Measurements from ENCODE around the gene ELFN1.

Gene ELFN1

DNA sequence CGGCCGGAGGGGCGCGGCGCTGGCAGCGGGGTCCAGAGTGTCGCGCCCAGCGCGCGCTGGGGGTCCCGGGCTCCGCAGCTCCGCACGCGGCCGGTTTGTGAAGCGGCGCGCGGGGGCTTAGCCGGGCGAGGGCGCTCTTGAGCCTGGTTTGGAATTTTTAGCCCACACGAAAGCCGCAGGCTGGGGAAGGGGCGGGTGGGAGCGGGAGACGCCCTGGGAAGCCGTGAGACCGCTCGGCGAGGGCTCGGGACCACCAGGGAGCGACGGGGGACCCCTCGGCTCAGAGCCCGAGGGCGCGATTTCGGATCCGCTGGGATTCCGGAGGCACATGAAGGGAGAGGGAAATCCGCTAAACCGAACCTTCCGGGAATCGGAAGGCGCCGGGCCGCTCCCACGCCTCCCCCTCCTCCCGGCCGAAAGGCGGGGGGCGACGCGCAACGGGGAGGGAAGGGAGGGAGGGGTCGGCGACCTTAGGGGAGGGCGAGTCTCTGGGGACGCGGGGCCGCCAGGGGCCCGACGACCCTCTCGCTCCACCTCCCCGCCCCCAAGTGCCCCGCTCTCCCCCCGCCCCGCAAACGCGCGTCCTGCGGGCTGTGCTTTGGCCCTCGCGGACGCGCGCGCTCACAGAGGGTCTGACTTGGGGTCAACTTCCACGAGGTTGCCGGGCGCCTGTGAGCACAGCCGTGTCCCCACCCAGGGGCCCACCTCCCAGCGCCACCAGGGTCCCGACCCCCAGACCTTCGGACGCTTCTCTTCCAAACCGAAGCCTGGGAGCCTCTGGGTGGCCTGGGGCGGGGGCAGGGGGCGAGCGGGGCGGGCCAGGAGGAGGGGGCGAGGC, 5.1 kb upstream of the ELFN1 start:
- peak; percentile 37 for DNase-seq

DNA sequence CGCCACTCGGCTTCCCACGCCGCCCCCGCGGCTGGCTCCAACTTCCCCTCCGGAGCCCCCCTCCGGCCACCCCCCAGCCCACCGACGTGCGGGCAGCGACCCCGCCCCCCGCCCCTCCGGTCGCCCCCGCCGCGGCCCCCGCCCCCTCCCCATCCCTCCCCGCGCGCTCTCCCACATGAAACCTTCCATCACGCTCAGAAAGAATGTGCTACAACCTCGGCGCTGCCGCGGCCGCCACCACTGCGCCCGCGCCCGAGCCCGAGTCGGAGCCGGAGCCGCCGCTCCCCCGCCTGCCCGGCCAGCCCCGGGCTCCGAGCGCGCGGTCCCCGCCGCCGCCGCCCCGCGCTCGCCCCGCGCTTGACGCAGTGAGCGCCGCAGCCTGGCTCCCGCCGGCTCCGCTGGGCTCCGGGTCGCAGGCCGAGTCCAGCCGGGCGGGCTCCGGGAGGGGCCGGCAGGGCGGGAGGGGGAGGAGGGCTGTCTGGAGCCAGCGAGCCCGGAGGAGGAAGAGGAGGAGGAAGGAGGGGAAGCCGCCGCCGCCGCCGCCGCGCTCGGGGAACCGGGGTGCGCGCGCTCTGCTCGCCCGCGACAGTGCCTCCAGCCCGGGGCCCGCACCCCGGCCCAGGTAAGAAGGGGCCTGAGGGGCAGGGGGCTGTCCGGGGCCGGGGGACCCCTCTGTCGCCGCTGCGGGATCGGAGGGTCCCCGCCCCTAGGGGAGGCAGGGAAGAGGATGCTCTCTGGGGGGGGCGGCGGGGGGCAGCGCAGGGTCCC, 4.3 kb upstream of the ELFN1 start:
- no peak for DNase-seq

DNA sequence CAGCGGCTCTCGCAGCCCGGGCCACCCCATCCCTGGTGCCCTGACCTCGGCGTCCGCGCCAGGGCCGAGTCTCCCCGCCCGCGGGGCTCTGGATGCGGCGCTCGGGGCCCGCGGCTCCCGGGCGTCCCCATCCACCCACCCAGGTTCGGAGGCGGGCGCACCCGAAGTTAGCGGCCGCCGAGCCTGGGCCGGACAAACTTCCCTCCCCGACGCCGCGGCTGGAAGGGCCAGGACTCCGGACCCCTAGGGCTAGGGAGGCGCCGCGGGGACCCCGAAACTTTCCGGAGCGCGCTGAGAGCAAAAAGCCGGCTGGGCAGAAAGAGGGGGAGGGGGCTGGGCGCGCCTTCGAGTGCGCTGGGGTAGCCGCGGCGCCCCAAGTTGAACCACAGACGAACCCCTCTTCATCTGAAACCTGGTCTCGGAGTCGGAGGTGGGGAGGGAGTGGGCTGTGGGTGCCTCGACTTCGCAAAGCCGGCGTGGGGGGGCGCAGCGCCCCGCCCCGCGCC, 3.7 kb upstream of the ELFN1 start:
- DNase-seq: no peak

DNA sequence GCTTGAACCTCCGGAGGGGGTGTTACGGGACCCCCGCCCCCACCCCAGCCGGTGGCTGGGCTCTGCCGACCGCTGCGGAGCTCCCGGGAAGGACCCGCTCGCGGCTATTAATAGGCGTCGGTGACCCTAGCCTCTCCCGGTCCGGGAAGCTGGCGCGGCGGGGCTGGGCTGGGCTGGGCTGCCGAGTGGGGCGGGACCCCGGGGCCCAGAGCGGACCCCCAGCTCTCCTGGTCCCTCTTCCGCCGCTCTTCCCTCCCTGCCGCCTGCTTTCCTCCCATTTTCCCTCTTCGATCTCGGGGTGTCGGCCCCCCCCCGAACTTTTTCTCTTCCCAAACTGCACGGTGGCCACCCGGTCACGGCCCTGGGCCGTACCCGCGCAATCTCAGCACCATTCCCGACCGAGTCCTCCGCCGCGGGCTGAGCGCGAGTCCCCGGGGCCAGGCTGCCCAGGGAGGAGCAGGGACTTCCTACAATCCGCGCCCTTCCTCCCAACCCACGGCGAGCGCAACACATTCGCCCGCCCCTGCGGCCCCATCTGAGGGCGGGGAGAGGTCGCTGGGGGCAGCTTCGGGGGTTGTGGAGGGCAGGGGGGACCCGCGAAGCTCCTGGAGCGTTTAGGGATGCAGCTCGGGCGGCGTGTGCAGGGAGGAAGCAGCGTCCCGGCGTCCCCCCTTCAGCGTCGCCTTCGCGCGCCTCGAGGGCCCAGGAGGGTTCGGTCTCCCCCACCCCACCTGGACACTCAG, 3.1 kb upstream of the ELFN1 start:
- DNase-seq: no peak

DNA sequence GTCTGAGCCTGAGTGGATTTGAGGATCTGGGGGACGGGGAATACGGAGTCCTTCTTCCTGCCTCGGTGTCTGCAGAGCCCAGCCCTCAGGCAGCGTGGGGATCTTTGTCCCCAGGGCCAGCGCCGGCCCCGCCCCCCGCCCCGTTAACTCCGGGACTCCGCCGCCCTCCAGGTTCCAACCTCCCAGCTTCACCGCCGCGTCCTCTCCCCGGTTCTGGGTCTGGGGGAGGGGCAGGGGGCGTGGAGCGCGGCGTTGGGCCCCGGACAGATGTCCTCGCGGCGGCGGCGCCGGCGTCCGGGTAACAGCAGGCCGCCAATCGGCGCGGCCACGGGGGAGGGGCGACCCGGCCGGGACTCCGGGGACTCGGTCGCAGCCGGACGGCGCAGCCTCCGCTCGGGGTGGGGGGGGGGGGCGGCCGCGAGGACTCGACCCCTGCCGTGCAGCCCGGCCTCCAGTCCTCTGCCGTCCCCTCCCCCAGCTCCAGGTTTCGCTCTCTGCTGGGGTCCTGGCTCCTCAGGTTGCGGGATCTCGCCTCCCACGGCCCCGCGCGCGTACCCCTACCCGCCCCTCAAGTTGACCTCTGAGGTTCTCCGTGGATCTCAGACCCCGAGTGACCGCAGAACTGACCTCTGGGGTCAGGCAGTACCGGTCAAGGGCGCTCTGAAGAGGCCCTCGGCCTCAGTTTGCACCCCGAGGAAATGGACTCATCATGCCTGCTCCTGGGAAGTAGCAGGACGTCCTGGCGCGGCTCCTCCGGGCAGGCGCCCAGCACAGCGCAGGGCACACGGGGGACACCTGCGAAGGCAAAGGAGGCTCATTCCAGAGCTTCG, 2.3 kb upstream of the ELFN1 start:
- DNase-seq: no peak

DNA sequence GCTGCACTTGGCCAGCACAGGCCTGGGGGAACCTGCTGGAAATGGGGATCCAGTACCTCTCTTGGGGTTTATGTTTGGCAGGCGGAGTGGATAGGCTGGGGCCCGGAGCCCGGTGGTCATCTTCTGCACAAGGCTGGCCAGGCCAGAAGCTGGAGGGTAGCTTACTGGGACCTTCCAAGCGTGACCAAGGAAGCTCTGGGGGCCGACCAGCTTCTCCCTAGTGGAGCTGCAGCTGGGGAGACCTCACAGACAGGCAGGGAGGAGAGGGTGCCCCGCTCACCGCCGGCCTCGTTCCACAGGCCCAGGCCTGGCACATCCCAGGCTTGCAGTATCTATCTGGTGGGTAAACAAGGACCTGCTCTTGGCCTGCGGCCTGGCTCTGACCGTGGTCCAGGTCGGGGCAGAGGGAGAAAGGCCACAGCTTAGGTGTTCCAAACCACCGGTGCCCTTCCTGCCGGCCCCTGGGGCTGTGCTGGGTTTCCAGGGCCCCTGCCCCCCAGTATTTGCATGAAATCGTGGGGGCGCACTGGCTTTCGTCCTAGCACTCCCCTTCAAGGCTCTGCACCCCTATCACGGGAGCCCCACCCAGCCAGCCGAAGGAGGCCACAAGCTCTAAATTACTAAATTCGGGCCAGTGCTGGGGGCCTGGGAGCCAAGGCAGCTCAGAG, 1.5 kb upstream of the ELFN1 start:
- no peak for DNase-seq

DNA sequence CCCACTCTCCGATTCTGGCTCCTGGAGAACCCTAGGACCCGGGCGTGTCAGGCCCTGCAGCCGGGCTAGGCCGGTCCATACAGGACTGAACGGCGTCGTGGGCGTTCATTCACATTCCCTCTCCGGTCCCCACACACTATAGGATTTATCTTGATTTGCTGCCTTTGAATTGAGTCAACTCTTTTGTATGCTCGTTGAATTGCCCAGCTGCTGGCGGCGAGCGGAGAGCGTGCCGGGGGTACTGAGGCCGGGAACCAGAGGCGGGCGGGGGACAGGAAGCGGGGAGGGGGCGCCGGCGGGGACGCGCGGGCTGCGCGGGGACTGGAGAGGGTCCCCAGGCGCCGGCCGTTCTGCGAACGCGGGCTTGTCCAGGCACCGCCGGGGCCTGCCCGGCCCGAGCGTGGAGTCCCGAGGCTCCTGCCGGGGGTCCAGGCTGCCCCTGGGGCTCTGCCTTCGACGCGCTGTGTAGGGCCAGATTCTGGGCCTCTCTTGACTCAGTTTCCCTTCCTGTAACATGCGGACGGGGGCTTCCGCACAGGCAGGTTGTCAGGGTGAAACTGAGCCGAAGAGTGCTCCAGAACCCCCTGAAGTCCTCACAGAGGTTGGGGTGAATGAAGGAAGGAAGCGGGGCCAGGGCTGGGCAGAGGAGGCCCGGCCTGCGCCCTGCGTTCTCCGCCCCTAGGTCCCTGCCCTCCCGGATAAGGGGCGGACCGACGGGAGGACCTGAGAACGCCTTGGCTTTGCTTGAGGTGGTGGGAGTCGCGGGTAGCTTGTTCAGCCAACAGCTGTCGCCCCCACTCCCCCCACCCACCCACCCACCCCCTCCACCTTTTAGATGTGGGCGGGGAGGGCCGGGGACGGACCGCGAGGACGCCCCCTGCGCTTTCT, 769 bp upstream of the ELFN1 start:
- no peak for DNase-seq

DNA sequence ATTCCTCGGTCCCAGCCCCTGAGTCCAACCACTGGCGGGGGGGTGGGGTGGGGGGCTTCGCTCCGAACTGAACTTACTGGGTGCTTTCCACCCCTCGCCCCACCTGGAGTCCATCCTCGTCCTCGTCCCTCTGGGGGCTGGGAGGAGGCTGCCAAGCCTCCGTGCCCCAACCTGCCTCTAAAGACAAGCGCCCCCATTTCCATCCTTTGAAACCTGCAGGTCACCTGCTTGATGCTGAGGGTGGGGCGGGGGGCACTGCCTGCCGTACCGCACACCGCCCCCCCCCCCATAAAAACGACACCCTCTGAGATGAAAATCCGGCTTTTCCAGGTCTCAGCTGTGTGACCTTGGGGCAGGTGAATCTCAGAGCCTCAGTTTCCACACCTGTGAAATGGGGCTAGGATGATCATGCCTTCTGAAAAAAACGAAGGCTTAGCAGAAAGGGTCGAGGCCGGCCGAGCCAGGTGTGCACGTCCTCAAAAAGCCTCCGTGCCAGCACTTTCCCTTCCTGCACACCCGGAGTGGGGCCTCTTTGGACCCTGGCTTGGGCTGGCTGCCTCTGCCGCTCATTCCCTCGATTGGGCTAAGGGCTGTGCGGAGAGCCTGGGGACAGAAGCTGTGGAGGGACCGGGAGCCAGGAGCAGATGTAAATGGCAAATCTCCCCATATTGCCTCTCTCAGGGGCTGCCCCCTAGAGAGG, 967 bp downstream of the ELFN1 start:
- no peak for DNase-seq

DNA sequence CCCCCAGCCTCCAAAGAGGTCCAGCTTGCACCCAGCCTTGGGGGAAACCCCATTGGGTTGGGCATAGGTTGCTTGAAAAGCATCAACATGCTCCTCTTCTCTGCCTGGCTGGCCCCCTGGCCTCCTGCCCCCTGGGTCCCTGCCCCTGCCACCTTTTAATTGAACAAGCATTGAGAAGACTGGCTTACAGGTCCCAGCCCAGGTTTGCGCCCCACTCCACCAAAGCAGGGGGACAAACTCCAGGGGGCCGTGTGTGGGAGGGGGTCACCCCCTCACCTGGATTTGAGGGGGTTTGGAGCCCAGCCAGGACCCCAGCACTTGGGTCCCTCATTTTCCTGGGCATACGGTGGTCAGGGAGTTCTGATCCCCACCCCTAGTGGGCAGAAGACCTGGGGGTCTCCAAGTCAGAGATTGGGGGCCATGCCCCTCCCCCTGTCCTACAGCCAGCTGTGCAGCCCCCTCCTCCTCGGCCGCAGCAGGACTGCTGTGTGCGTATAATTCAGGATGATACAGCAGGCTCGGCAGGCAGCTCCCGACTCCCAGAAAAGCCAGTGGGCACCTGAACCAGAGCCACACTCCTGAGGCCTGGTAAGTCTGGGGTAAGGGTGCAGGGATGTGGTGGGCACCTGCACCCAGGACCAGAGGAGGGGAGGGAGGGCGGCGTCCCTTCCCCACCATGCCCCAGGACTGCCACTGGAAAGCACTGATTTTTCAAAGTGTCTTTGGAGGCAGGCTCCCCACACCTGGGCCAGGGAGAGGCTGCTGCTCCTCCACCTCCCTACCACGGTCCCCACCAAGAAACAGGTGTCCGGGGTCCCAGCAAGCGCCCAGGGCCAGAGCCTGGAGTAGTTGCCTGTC, 1.7 kb downstream of the ELFN1 start:
- no peak for DNase-seq

DNA sequence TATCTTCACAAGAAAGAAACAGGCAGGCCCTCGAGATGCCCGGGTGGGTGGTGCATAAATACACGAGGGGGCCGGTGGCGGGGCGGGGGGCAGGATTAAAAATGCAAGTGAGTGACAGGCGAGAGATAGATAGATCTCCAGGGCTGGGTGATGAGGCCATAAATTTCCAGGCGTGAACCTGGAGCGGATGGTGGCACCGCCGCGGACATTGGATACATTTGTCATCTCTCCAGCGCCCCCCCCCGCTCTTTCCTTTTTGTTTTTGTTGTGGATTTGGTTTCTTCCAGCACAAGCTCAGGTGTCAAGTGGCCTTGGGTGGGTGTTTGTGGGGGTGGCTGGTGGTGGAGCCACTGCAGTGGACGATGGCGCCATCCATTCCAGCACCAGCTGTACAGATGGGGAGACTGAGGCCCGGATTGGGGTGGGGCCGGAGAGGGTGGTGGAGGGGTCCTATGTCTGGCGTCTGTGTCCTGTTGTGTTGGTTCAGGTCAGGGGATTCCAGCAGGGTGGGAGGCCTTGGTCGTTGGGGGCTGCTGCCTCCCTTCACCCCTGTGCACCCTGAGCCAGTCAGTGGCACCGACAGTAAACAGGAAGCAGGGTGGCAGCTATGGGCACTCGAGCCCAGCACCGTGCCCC, 2.9 kb downstream of the ELFN1 start:
- no peak for DNase-seq

DNA sequence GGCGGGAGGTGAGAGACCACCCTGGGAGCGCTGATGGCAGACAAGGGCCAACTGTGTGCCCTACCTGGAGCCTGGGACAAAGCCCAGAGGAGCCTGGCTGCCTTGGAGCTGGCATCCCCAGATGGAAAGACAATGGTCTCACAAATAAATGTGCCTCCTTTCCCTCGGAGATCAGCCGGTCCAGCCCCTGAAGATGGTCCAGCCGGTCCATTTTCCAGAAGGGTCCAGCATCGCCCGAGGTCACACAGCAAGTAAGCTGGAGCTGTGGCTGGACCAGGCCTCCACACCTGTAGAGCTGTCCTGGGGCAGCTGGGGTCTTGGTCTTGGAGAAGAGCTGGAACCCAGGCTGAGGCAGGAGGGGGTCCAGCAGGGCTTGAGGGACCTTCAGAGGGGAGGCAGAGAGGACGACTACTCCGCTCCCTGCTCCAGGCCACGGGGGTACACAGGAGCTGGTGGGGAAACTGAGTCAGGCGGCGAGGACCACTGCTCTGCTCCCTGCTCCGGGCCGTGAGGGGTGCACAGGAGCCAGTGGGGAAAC, 3.6 kb downstream of the ELFN1 start:
- DNase-seq: no peak

DNA sequence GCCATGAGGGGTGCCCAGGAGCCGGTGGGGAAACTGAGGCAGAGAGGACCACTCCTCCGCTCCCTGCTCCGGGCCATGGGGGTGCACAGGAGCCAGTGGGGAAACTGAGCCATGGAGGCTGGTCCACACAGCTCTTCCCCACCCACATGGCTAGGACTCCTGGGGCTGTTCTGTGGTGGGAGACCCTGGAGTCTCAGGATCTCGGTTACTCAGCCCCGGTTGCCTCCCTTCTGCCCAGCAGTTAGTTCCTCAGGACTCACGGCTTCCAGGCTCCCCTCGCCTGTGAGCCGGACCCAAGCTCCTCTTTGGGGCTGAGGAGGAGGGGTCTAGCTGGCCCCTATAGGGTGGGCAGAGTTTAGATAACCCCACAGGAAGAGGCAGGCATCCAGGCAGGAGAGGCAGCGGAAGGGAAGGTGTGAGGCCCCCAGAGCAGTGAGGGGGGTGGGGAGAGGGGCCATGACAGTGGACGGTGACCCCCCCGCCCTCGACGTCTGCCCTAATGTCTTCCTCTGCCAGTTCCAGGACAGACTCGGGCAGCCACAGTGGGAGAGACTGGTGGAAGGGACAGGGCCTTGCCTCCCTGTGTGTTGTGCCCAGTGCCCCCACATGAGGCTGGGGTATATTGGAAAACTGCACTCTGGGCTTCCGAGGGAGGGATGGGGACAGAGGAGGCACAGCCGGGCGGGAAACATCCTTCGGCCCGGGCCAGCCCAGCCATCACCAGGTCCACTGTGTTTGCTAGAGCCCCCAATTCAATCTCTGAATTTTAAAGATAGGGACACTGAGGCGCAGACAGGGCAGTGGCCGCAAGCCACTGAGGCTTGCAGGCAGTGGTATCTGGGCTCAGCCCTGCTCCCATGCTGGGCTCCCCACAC, 4.3 kb downstream of the ELFN1 start:
- no peak for DNase-seq

DNA sequence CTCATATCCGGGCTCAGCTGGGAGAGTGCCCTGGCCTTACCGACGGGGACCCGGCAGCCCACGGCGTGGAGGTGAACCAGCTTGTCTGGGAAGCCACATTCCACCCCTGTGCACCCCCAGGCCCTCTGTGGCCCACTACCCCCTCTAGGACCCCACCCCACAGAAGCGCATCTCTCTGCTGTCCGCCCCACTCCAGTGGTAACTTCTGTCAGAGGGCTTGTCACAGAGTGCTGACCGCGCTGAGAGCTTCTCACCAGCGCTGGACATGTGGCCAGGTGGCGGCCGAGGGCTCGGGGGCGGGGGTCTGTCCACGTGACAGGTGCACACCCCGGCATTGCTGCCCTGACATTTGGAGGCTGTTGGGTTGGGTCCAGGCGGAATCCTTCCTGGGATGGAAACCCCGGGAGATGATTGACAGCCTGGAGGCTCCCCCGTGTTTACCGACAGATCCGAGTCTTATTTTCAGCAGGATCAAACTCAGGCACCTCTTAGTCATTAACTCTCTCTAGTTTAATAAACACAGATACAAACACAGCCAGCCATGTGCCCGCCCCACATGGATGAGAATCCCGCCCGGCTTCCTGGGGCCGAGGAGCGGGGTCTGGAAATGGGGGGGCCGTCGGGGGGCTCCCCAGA, 5.1 kb downstream of the ELFN1 start:
- no peak for DNase-seq

DNA sequence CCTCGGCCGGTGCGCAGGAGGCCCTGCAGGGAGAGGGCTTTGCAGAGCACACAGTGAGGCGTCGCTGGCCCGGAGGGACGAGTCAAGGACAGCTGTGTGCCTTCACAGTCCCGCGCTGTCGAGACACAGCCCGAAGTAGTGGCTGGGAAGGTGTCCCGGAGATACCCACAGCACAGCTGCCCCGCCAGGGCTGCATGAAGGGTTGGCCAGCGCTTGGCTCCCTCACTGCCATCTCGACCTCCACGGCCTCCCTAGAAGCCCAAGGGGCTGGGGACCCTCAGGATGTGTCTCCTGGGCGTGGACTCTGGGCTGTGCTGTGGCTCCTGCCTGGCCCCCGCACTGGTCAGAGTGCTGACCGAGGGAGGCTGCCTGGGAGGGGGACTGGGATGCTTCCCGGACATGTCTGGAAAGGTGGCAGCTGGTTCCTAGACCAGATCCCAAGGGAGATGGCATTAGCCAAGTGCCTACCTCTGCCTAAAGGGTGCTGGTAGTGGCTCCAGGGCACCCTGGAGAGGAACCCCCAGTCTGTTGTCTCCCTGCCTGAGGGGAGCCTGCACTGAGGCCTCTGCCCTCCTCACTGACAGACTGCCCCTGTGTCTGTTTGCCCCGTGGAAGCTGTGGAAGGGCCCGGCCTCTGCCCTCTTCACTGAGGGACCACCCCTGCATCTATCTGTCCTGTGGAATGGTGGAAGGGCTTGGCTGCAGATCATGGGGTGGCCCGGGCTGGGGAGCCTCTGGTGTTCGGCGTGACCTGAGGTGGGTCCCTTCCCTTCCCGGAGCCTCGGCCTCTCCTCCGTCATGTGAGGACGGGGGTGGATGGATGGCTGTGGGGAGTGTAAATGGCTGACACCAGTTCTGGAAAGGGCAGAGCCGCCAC, 5.8 kb downstream of the ELFN1 start:
- no peak for DNase-seq

DNA sequence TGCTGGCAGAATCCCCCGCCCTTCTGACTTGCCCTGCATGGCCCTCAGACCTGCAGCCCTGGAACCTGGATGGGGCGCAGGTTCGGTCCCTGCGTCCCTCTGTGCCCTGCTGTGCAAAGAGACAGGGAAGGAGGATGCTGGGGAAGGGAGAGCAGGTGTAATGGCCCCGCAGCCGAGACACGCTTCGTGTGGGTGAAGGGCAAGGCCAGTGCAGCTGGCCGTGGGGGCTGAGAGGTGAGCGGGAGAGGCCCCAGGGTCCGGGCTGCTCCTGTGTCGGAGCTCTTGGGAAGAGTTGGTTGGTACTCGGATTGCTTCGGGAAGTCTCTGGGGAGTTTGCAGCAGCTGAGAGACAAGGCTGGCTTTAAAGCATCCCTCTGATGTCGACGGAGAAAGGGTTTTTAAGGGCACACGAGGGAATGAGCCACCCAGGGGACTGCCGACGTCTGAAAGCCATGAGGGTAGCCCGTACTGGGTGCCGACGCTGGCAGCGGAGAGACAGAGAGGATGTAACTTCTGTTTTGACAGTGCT, 6.5 kb downstream of the ELFN1 start:
- DNase-seq: no peak
